Measurements from ENCODE around the gene ZFYVE28. TPM values are rescaled to one million over a fixed set of nuclear protein-coding genes. Genes with fewer than 3 reads are reported as not detected.
A peak's percentile ranks its signal among the peaks of the same experiment; 100 is the strongest.

The ZFYVE28 gene
- total RNA-seq, 2 donors from 2014 or later, result 5.7 to 16.8 TPM

DNA sequence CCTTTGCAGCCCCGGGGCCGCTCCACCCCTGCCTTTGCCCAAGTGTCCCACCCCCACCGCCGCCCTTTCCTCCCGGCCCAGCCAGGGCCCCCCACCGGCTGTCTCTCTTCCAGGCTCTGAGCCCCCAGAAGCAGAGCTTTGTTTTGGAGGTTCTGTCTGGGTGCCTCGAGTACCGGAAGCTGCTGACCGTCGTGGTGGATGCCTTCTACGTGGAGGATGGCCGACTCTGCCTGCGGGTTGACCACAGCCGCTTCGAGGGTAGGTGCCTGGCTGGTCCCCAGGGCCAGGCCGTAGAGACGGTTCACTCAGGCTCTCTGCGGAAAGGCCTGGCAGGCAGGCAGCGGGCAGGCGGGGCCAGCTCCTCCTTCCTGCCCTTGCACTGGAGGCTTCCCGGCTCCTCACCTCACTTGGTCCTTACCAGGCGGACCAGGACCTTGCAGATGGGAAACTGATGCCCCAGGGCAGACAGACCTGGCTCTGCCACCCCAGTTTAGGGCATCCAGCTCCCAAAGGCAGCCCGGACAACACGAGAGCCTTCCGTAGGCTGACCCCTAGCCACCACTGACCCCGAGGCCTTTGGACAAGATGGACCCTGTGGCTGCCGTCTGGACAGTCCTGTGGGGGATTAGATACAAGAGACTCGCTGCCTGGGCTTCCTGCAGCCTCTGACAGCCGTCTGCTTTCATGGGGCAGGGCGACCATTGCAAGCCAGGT lies 18.5 kb upstream of the ZFYVE28 start:
- ATAC-seq (no peak), DNase-seq (no peak)
- no peaks in the 10 kb centered on the region for H3K27me3 ChIP-seq
- no peak overlapping the region for H3K27ac ChIP-seq
- TF ChIP-seq, protein P1, sequence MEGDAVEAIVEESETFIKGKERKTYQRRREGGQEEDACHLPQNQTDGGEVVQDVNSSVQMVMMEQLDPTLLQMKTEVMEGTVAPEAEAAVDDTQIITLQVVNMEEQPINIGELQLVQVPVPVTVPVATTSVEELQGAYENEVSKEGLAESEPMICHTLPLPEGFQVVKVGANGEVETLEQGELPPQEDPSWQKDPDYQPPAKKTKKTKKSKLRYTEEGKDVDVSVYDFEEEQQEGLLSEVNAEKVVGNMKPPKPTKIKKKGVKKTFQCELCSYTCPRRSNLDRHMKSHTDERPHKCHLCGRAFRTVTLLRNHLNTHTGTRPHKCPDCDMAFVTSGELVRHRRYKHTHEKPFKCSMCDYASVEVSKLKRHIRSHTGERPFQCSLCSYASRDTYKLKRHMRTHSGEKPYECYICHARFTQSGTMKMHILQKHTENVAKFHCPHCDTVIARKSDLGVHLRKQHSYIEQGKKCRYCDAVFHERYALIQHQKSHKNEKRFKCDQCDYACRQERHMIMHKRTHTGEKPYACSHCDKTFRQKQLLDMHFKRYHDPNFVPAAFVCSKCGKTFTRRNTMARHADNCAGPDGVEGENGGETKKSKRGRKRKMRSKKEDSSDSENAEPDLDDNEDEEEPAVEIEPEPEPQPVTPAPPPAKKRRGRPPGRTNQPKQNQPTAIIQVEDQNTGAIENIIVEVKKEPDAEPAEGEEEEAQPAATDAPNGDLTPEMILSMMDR (IDR thresholded peaks at IDR 0.05), result no peak
- no peak for TF ChIP-seq POLR2A (IDR thresholded peaks at IDR 0.05)
- H3K36me3 ChIP-seq (replicated peaks in 1 of 2; ENCODE audit: insufficient read depth in 1 of 2, low read depth in 2 of 2), result no peaks in the 10 kb centered on the region
- H3K4me1 ChIP-seq, result peaks cover 4% of the 10 kb centered on the region
- H3K9me3 ChIP-seq, result no peaks in the 10 kb centered on the region
- H3K4me3 ChIP-seq, result no peak overlapping the region
- 81 to 82% methylated on average over 19 to 29 of the region's 30 CpGs for WGBS, 2 donors
- intact Hi-C loops (cut with DNase I), result no loop called here

DNA sequence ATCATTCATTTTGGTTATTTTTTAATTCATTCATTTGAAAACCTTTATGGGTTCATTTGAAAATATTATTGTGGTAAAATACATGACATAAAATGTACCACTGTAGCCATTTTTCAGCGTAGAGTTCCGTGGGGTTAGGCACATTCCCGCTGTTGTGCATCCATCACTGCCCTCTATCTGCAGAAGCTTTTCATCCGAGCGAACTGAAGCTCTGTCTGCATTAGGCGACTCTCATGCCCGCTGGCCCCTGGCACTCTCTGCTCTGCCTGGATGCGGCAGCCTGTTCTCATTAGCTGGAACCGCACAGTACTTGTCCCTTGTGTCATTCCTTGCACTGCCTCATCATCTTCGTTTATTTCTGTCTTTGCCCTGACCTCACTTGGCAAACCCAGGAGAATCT lies 17.9 kb upstream of the ZFYVE28 start:
- TF ChIP-seq, protein P1 (IDR thresholded peaks at IDR 0.05), result peak in 1 of 7 experiments; percentile 2
- no peak for TF ChIP-seq POLR2A (IDR thresholded peaks at IDR 0.05)
- Histone ChIP-seq H3K36me3 (replicated peaks in 1 of 2; ENCODE audit: insufficient read depth in 1 of 2, low read depth in 2 of 2) (no peaks in the 10 kb centered on the region), H3K27me3 (no peaks in the 10 kb centered on the region), H3K9me3 (no peaks in the 10 kb centered on the region), H3K4me1 (no peaks in the 10 kb centered on the region), H3K4me3 (no peak overlapping the region), H3K27ac (no peak overlapping the region)
- WGBS, 2 donors, result 58 to 59% methylated on average over 10 of the region's 10 CpGs
- ATAC-seq (no peak), DNase-seq (no peak)
- intact Hi-C loops (cut with DNase I), result no loop called here

DNA sequence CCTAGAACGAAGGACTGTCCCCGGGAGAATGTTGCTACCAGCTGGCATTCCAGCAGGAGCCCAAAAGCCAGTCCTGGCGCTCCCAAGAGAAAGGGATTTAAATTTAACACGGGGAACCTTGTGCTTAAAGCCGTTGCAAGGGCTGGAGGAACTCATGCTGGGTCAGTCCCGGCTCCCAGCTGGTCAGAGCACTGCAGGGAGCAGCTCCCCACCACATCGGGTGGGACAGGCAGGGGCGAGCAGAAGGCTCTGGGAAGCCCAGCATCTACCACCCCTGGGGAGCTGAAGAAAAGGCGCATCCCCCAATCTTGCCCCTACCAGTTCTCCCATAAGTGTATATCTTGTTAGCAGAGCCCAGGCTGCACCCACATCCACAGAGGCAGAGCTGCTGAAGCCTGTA lies 16.0 kb upstream of the ZFYVE28 start:
- intact Hi-C loops (cut with DNase I), result no loop called here
- 39 to 63% methylated on average over 7 to 9 of the region's 9 CpGs for WGBS, 2 donors
- Histone ChIP-seq H3K27me3 (no peaks in the 10 kb centered on the region), H3K4me3 (no peak overlapping the region), H3K36me3 (replicated peaks in 1 of 2; ENCODE audit: insufficient read depth in 1 of 2, low read depth in 2 of 2) (no peaks in the 10 kb centered on the region), H3K27ac (no peak overlapping the region), H3K9me3 (no peaks in the 10 kb centered on the region), H3K4me1 (peaks cover 3% of the 10 kb centered on the region)
- TF ChIP-seq POLR2A (IDR thresholded peaks at IDR 0.05), result no peak
- TF ChIP-seq, protein P1 (IDR thresholded peaks at IDR 0.05), result no peak
- DNase-seq, result no peak
- ATAC-seq, result no peak

DNA sequence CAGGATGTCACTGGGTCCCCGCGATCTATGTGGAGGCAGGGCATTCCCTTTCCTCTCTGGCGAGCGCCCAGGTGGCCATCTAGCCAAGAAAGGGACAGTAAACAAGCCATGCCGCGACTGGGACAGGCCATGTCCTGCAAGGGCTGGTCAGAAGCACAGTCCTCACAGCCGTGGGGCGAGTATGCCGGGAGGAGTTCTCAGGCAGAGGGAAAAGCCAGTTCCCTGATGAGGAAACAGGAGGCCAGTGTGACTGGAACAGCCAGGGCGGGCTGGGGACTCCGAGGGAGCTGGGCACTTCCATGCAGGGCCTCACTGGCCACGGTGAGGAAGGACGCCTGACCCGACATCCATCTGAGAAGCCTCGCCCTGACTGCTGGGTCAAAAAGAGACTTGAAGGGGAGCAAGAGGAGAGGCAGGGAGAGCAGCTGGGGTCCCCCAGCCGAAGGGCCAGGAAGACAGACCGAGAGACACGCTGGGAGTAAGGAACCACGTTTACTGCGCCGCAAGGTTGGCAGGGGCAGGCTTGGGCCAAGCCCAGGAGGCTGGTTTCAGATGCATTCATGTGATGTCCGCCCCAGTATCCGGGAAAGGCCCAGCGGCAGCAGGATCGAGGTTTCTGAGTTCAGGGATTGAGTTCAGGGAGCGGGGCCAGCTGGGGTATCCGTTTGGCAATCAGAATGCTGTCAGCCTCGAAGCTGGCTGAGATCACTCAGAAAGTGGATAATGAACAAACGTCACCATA lies 15.3 kb upstream of the ZFYVE28 start:
- ATAC-seq (no peak), DNase-seq (no peak)
- TF ChIP-seq POLR2A (IDR thresholded peaks at IDR 0.05), result no peak
- TF ChIP-seq, protein P1 (IDR thresholded peaks at IDR 0.05), result no peak
- Histone ChIP-seq H3K27me3 (no peaks in the 10 kb centered on the region), H3K36me3 (replicated peaks in 1 of 2; ENCODE audit: insufficient read depth in 1 of 2, low read depth in 2 of 2) (no peaks in the 10 kb centered on the region), H3K9me3 (no peaks in the 10 kb centered on the region), H3K27ac (no peak overlapping the region), H3K4me1 (peaks cover 3% of the 10 kb centered on the region), H3K4me3 (no peak overlapping the region)
- 74% methylated on average over 23 to 29 of the region's 29 CpGs for WGBS, 2 donors
- intact Hi-C loops (cut with DNase I), result no loop called here

Data from body of pancreas (tissue), 4 donors.